Activated naive CD4-positive, alpha-beta T cell treated with anti-CD3 and anti-CD28 coated beads, Interleukin-2, amount 50 U/mL, for 16 hours (primary cell): ENCODE results near the gene MPO.

Experiments
- DNase-seq: peaks from one replicate; pipeline ENCODE4 v3.0.0-alpha.2; 2020

The MPO gene

GRCh38 chr17:58319173-58320162, 38.7 kb upstream of the MPO start:
- DNase-seq: peak; percentile 9

- no peak for DNase-seq
Measured at GRCh38 chr17:58318627-58319172, 38.0 kb upstream of the MPO start.

GRCh38 chr17:58318065-58318481, 37.3 kb upstream of the MPO start:
- peak; percentile 8 for DNase-seq

GRCh38 chr17:58317421-58318064, 36.8 kb upstream of the MPO start:
- peak; percentile 73 for DNase-seq

GRCh38 chr17:58316260-58316960, 35.7 kb upstream of the MPO start:
- peak; percentile 8 for DNase-seq

GRCh38 chr17:58315750-58316149, 35.0 kb upstream of the MPO start:
- no peak for DNase-seq

GRCh38 chr17:58315281-58315711, 34.6 kb upstream of the MPO start:
- DNase-seq: no peak

GRCh38 chr17:58314706-58315015, 33.9 kb upstream of the MPO start:
- no peak for DNase-seq

- DNase-seq: no peak
Measured at GRCh38 chr17:58313815-58314705, 33.3 kb upstream of the MPO start.

GRCh38 chr17:58312829-58313228, 32.1 kb upstream of the MPO start:
- DNase-seq: no peak

- no peak for DNase-seq
Measured at GRCh38 chr17:58312021-58312630, 31.4 kb upstream of the MPO start.

GRCh38 chr17:58311429-58311894, 30.7 kb upstream of the MPO start:
- no peak for DNase-seq

- DNase-seq: no peak
Measured at GRCh38 chr17:58310511-58311428, 30.0 kb upstream of the MPO start.

- no peak for DNase-seq
Measured at GRCh38 chr17:58309918-58310259, 29.2 kb upstream of the MPO start.

- DNase-seq: no peak
Measured at GRCh38 chr17:58308985-58309917, 28.5 kb upstream of the MPO start.

GRCh38 chr17:58308173-58308984, 27.6 kb upstream of the MPO start:
- DNase-seq: no peak

- no peak for DNase-seq
Measured at GRCh38 chr17:58307468-58308172, 26.9 kb upstream of the MPO start.
